NCI-H526 (cell line): ENCODE results near the gene PPARD.

Experiments used
- DNase-seq, 2 experiments: peaks; one replicate each; lab custom pipeline; 2025; lab: John Stamatoyannopoulos, UW

The PPARD gene

GRCh38 chr6:35470663-35471120 lies 128.3 kb downstream of the PPARD start:
- no peak for DNase-seq

GRCh38 chr6:35471836-35472345 lies 129.5 kb downstream of the PPARD start:
- DNase-seq = no peak

GRCh38 chr6:35473075-35473849 lies 130.9 kb downstream of the PPARD start:
- DNase-seq = no peak

- DNase-seq = no peak
Measured at GRCh38 chr6:35473850-35474130, 131.4 kb downstream of the PPARD start.

DNA sequence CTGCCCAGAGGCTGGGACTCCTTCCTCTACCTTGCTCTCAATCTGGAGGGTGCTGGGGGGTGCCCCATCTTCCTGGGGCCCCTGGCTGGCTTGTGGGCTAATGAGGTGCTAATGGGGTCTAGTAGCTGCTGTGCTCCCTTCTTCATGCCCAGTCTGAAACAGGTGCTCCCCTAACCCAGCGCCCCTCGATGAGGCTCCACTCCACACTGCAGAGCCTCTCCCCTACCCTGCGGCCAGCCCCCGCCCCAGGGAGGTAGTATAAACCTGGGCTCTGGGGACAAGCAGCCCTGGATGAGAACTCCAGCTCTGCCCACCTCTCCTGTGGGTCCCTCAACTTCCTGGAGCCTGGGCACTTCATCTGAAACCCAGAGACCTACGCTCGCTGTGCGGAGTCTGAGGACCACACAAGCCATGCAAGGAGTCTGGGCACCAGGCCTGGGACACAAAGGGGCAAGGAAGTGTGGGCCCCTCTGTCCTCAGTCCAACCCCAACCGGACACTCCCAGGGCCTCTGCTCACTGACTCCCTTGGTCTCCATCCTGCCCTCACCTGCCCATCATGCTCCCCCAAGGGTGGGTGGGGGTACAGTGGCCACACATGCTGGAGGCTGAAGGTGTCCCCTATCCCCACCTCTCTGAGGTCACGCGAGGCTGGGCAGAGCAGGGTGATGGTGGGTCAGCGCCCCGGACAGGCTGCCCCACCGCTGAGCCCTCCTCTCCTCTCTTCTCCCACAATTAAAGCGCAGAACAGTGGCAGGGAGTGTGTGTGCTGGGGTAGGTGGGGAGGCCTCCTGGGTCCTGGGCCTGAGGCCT lies 132.0 kb downstream of the PPARD start:
- DNase-seq = no peak

GRCh38 chr6:35474942-35475570 lies 132.7 kb downstream of the PPARD start:
- DNase-seq = no peak

GRCh38 chr6:35475573-35475972 lies 133.2 kb downstream of the PPARD start:
- DNase-seq = no peak

DNA sequence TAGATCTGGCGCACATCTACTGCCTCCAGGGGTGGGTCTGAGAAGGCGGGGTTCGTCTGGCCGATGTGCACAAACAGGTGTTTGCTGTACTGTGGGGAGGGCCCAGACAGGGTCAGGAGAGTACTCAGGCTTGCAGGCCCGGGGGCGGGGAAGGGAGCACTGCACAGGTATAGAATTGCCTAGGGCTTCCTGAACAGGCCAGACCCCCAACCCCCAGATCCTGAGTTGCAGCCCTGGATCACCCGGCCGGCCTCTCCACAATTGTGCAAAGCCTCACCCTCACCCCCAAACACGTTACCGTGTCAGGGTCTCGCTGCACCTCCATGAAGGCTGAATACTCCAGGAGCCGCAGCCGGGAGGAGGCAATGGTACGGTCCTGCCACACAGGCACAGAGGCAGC lies 133.6 kb downstream of the PPARD start:
- no peak for DNase-seq

- no peak for DNase-seq
Measured at GRCh38 chr6:35477028-35477427, 134.7 kb downstream of the PPARD start.
